OCI-LY3 (cell line): ENCODE data around the gene TBXAS1.

Experiments
- CTCF ChIP-seq: fragments of 200-600, 300-600 bp; sonication (generic); IDR thresholded peaks from 2 replicates; pipeline ENCODE4 v1.5.1; 2014; ENCODE audit warnings: antibody characterized with exemption, low read length, low read depth
- EZH2phosphoT487 ChIP-seq: fragments of 200-600 bp; shearing (Covaris generic); IDR thresholded peaks from 2 replicates; pipeline ENCODE4 v1.6.1; 2018; ENCODE audit warnings: antibody characterized with exemption, mixed run types, low read depth

GRCh38 chr7:139944248-139944647 is 115.2 kb downstream of the TBXAS1 start:
- TF ChIP-seq CTCF, result no peak
- no peak for TF ChIP-seq EZH2phosphoT487
